GM19463 (cell line): ENCODE data around the gene PARVG.

Source experiments
- ATAC-seq: cut with Tn5 transposase; IDR thresholded peaks from one replicate; pipeline ENCODE4 v1.9.1; 2021; ENCODE audit warnings: mild to moderate bottlenecking, moderate library complexity; ENCODE audit not compliant: unreplicated experiment

The PARVG gene

DNA sequence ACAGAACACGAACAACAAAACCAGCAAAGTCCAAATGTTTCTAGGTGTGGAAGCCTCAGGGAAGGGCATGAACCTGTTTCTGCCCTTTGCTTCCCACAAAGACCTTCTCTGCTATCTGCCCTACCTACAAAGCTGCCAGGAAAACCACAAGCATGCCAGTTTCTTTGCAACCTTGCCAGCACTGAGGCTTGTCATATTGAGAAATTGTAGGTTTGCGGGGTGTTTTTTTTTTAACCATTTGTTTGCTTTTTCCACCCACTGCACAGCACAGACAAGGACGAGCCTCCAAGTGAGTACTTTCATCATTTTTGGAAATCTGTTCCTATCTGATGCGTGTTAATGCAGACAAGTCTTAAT is 12.8 kb downstream of the PARVG start:
- no peak for ATAC-seq

DNA sequence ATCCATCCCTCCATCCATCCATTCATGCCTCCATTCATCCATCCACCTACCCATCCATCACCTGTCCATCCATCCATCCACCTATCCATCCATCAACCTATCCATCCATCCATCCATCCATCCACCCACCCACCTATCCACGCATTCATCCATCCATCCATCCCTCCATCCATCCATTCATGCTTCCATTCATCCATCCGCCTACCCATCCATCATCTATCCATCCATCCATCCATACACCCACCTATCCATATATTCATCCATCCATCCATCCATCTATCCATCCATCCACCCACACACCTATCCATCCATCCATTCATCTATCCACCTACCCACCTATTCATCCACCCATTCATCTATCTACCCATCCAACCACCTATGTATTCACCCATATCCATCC is 13.8 kb downstream of the PARVG start:
- no peak for ATAC-seq

DNA sequence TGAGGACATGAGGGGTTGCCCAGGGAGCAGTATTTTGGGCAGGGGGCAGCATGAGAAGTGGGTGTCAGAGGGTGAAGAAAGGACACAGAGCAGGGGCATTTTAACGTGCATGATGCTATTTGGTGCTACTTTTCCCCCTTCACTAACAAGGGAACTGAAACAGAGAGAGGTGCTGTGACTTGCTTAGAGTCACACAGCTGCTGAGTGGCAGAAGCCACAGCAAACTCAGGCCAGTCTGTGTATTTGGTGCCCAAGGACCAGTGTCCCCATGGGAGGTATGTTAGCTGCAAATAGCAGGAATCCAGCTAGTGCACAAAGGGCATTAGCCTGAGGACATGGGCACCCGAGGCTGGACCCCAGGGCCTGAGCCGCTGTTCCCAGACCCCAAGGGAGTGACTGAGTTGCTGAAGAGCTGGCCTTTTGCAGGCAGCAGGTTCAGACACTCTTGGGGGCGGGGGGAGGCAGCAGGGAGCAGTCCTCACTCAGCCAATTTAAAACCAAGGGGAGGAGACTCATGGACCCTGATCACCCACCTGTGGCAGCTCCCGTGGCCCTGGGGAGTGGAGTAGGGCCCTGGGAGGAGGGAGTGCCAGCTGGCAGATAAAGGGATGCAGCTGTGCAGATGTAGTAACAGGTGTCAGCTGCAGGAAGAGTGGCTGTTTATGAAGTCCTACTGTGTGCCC is 14.6 kb downstream of the PARVG start:
- no peak for ATAC-seq

DNA sequence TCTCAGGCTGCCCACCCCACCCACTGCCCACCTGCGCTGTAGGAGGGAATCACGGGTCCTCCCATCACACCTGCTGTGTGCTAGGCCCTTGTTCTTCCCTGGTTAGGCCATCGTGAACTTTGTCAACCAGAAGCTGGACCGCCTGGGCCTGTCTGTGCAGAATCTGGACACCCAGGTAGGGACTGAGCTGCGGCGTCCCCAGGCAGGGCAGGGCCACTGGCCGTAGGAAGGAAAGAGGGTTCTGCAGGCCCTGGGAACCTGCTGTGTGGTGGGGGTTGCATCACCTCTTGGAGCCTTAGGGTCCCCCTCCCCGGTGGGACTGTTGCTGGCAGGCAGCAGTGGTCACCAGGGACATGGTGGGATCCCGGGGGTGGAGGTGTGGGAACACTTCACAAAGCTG is 15.5 kb downstream of the PARVG start:
- no peak for ATAC-seq

DNA sequence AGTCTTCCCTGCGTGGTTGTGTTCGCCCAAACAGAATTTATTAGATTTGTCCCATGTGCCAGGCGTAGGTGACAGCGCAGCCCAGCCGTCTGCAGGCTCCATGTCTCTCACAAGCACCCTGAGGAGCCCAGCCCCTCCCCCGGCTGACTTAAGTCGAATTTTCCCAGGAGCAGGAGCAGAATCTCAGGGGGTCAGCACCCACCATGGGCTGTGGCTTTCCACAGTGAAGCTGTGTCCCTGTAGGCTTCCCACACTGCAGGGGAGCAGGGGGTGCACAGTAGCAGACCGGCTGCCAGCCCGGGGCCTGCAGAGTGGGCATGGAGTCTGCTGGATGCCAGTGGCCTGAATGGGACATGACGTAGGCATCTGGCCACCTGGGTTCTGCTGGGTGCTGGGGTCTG is 16.0 kb downstream of the PARVG start:
- no peak for ATAC-seq

DNA sequence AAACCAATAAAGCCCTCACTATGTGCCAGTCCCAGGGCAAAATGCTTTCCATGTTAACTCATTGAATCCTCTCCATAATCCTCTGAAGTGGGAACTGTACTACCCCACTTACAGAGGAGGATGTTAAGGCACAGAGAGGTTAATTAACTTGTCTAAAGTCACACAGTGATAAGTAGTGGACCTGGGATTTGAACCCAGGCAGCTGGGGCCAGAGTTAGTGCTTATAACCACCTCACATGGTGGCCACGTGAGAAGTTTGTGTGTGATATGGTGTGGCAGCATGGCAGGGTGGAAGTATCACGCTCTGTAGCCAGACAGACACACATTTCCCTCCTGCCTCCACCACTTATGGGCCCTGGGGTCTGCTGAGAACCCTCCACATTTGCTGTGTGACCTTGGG is 16.5 kb downstream of the PARVG start:
- ATAC-seq, result no peak

DNA sequence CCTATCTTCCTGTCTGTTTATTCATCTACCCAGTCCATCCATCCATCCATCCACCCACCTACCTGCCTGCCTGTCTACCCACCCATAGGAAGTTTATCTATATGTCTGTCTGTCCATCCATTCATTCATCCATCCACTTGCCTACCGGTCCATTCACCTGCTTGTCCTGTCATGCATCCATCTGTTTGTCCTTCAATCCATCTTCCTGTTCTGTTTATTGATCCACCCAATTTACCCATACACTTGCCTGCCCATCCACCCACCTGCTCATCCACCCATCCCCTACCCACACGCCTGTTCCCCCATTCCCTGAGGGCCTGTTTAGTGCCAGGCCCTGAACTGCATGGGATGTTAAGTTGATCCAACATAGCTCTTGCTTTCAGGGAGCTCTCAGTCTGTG is 18.4 kb downstream of the PARVG start:
- ATAC-seq, result no peak

DNA sequence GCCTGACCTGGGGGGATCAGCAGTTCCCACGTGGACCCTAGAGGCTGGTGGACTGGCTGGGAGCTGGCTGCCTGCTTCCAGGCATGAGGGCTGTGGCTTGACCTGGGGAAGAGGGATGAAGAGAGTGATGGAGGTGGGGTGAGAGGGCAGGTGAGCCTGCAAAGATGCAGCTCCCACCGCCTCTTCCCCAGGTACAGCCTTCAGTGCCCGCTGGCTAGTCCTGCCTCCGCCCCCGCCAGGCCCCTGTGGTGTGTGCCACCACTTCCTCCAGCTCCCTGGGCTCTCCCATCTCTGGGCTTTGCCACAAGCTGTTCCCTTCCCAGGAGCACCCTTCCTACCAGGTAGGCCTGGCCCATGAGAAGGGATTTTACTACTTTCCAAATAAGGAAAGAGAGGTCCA is 19.1 kb downstream of the PARVG start:
- ATAC-seq, result no peak

DNA sequence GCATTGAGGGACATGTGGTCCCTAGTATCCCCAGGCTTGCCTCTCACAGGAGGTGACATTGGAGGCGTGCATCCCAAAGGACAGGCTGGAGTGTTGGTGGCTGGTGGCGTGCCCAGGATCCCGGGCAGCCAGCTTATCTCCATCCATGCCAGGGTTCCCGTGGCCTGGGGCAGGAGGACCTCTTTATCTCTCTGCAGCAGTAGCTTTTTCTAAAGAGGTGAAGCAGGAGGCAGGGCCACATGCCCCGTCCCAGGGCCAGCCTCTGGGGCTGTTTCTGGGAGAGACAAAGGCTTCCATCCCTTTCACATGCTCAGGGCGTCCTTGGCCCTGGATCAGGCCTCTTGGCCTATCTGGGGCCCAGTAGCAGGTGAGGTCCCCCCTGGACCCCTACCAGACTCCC is 19.7 kb downstream of the PARVG start:
- ATAC-seq, result no peak

DNA sequence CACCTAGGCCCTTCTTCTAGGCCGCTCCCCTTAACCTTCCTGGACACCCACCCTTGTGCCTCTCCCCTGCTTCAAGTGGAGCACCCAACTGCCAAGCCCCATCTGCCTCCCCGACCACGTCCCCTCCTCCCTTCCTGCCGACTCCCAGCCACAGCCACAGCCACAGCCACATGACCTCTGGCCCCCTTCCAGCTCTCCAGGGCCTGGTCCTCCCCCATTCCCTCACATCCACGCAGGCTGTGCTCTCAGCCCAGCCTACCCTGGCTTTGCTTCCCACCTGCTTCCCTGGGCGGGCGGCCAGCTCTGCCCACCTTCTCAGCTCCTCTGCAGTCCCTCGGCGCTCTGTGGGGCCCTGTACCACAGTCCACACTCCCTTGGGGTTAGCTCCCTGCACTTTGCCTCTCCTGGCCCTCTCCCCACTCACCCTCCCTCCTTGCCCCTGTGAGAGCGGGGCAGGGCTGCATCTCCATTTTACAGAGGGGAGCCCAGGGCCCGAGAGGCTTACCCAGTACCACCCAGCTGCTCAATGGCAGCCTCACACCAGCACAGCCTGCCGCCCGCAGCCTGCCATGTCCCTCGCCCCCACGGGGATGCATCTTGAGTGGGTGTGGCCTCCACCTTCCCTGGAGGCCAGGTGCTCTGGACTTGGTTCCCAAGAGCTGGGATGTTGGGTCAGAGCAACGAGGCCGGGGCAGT is 20.3 kb downstream of the PARVG start:
- ATAC-seq, result no peak

DNA sequence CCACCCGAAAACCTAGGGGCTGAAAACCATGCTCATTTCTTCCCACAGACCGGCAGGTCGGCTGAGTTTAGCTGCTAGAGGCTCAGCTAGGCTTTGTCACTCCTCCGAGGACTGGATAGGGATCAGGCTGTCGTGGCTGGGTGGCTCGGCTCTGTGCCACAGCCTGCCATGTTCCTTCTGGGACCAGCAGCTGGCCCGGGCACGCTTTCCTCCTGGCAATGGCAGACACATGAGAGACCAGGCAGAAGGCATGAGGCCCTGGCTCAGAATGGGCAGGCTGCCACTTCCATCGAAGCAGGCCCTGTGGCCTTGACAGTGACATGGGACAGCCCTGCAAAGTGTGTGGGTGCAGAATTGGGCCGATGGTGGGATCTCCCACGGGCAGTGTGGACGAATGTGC is 20.9 kb downstream of the PARVG start:
- no peak for ATAC-seq

DNA sequence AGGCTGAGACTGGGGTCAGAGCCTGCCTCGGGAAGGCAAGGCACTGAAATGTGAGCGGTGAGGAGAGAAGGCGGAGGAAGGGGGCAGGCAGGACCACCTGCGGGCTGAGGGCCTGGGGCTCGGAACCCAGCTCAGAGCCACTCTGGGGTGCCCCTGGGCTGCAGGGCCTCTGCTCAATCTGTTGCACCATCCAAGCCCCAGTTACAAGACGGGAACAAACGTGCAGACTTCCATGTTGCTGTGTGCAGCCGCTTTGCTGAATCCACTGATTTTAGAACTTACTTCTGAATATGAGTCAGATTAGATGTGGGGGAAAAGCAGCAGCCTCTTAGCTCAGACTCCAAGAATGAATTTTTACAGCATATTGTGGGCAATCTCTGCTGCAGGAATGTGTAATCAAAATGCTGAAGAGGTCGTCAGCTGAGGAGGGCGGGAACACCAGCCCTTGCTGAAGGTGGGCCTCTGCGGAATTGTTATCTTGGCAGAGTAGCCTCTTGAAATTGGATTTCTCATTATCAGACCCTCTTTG is 21.6 kb downstream of the PARVG start:
- ATAC-seq, result no peak

DNA sequence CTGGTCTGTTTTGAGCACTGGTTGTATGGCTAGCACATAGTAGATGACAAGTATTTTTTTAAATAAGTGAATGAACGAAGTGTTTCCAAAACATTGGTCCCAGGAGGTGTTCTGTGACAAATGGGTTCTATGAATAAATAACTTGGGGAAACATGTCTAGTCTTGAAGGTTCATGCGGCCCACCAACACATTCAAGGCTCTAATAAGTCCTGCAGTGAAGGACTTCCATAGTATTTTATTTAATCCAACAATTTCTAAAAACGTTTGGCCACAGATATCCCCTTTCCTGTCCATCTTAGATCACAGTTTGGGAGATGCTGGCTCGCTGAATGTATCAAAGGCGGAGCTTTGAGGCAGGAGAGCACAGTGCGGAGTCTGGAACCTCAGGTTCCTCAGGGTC is 22.5 kb downstream of the PARVG start:
- ATAC-seq, result no peak

DNA sequence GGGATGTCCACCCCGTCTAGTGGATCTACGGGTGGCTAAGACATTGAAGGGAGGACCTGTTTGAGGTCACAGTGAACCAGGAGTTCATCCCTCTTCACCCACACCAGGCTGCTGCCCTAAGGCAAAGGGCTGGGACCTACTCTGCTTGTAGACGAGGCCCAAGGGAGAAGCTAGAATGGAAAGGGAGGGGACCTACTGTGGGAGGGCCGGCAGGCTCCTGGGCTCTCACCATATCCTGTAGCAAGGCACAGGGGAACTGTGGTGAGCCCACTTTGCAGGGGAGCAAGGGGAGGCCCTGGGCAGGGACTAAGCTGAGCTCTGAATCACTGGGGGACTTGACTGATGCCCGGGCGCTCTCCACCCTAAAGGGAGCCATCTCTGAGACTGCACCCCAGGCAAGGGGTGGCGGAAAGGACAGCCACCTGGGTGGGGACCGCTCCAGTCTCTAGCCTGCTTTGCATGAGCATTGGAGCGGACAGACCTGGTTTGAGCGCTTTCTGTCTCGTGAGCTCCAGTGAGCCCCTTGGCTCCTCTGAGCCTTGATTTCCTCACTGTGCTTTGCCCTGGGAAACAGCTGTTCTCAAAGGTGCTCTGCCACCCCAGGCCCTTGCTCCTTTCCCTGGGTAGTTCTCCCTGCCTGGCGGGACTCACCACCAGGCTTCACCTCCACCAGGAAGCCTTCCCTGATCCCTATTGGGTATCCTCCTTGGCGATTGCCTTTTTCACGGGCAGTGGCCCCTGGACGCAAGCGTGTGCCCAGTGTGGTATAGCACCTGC is 24.2 kb downstream of the PARVG start:
- ATAC-seq, result no peak

DNA sequence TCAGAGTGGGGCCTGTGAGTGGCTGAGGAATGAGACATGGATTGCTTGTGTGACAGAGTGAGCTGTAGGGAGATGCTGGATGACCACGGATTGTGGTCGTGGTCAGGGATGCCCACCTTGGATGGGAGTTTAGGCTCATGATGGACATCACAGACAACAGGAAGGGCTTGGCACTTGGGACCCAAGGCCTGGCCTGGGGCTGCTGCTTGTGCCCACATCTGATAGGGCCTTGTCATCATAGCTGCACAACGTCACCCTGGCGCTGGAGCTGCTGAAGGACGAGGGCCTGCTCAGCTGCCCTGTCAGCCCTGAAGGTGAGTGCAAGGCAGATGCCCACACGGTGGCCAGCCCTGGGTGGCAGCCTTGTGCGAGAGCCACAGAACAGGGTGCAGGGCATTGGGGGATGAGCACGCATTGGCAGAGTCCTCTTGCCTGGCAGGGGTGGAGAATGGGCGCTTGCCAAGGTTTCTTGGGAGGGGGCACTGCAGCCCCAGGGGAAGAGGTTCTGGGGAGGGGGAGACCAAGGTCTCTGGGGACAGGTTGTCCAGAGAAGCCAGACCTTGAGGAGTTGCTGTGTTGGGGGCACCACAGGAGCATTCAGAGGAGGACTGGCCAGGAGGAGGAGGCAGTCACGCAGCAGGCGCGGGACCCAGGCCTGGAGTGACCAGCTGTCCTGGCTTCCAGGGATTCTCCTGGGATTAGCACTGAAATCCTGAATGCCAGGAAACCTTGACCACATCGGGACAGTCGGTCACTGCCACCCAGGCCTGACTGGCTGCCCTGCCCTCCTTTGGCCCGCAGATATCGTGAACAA is 25.0 kb downstream of the PARVG start:
- no peak for ATAC-seq

DNA sequence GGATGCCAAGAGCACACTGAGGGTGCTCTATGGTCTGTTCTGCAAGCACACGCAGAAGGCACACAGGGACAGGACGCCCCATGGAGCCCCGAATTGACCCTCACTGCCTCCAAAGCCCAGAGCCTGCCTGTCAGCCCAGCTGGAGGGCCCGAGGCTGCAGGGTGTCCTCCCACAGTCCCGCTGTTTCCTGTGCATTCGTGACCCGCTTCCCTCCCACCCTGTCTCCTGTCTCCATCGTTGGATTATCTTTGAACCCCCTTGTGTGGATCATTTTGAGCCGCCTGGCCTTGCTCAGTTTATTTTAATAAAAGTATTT is 25.6 kb downstream of the PARVG start:
- no peak for ATAC-seq

DNA sequence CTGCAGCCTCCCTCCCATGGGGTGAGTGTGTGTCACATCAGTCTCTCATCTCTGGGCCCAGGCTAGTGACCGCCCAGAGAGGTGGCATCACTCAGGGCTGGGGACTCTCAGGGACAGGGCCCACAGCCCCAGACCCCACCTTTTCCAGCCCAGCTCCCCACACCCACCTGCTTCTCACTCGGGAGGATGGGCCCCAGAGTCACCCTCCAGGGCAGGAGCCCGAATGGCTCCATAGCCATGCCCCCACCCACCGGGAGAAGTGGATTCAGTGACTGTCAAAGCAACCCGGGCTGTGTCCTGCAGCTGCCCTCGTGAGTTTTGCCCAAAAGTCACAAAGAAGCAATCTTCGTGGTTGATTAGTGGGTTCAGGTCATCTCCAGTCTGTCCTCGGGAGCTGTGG is 26.0 kb downstream of the PARVG start:
- ATAC-seq, result no peak

DNA sequence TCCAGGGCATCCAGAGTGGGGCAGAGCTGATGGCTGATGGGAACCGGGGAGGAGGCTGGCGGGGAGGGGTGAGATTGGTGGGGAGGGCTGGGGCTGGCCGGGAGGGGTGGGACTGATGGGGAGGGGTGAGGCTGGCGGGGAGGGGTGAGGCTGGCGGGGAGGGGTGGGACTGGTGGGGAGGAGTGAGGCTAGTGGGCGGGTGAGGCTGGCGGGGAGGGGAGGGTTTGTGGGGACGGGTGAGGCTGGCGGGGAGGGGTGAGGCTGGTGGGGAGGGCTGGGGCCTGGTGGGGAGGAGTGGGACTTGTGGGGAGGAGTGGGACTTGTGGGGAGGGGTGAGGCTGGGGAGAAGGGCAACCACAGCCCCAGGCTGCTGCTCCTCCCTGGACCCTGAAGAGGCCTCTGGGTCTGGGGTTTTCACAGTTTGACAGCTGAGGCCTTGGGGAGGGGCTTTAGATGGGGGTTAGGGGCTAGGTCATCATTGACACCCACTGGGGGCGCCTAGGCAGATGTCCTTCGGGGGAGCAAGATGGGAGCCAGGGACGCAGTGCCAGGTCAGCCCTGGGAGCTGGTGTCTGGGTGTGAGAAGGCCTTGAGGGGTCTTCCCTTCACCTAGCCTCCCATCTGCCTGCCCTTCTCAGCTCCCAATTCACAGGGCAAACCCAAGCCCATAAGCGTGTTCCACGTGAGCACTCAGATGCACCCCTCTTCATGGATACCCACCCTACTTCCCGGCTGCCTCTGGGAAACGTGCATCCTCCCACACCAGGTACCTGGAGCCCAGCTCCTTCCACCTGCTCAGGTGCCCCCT is 26.7 kb downstream of the PARVG start:
- no peak for ATAC-seq

DNA sequence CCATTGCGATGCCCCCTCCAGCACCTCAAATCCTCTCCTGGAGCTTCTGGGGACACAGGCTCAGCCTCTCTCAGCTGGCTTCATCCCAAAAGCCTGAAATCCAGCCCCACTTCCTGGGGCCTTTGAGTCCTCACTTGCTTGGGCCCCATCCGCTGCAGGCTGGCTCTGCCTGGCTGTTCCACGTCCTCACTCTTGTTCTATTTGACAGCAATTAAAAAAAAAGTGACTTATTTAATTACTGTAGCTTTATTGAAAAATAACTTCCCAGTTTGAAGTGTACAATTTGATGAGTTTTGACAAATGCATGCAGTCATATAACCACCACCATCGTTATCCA is 27.2 kb downstream of the PARVG start:
- ATAC-seq, result no peak

DNA sequence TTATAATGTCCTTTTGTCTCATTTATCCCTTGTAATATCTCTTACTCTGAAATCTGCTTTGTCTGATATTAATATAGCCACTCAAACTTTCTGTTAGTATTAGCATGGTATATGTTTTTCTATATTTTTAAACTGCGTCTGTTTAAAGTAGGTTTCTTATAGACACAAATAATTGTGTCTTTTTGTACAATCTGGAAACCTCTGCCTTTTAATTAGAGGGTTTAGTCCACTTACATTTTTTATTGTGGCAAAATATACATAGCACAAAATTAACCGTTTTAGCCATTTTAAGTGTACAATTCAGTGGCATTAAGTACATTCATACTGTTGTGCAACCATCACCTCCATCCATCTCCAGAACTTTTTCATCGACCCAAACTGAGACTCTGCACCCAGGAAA is 28.6 kb downstream of the PARVG start:
- ATAC-seq, result no peak

DNA sequence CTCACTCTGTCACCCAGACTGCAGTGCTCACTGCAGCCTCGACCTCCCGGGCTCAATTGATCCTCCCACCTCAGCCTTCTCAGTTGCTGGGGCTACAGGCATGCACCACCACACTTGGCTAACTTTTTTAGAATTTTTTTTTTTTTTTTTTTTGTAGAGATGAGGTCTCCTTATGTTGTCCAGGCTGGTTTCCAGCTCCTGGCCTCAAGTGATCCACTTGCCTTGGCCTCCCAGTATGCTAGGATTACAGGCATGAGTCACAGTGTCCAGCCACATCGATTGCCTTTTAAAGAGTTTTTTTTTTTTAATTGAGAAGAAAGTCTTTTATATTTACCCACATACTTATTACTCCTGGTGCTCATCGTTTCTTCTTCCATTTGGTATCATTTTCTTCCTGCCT is 30.0 kb downstream of the PARVG start:
- no peak for ATAC-seq
